Measurements from ENCODE around the gene CHI3L1.

GRCh38 chr1:203152158-203153034 lies 34.1 kb downstream of the CHI3L1 start:
- TF ChIP-seq POLR2A (IDR thresholded peaks at IDR 0.05) (no peak), CTCF (IDR thresholded peaks at IDR 0.05) (no peak)
